ENCODE data around the gene A3GALT2.

GRCh38 chr1:33280091-33280661 is 40.7 kb downstream of the A3GALT2 start:
- TF ChIP-seq CTCF (IDR thresholded peaks at IDR 0.05), result no peak
- no peak for TF ChIP-seq POLR2A (IDR thresholded peaks at IDR 0.05)

All from thyroid gland (tissue), 4 donors.